ENCODE data around the gene RAB3C. TPM values are rescaled to one million over a fixed set of nuclear protein-coding genes. Genes with fewer than 3 reads are reported as not detected.
A peak's percentile ranks its signal among the peaks of the same experiment; 100 is the strongest.

RAB3C gene
- polyA plus RNA-seq, 1 donor (not counting 4 experiments of a cell fraction or from before 2014, with no cell fraction given): not detected

- dilution Hi-C loops (cut with MboI; ENCODE audit: extremely low pct_ligation_motif_present, low sequenced_read_pairs): no loop called here
- DNase-seq (ENCODE audit: low read depth, low spot score) (no peak), FAIRE-seq (peak; percentile 5)
- H3K36me3 ChIP-seq (ENCODE audit: control insufficient read depth in 2 of 2, extremely low read depth in 1 of 2, insufficient read depth in 2 of 2, low read length in 2 of 2): no peaks in the 10 kb centered on the region
- no peaks in the 10 kb centered on the region for H3K27me3 ChIP-seq (ENCODE audit: control insufficient read depth, extremely low read depth, insufficient read depth, low read length)
- no peak overlapping the region for H3K4me3 ChIP-seq (ENCODE audit: control insufficient read depth in 2 of 3, extremely low read depth in 1 of 3, insufficient read depth in 2 of 3, low read depth in 1 of 3, low read length in 3 of 3)
- H2AFZ ChIP-seq (ENCODE audit: control insufficient read depth, low read length): no peak overlapping the region
- TF ChIP-seq CTCF (optimal IDR thresholded peaks at IDR 0.05 in 1 of 3, IDR thresholded peaks at IDR 0.05 in 1 of 3, conservative IDR thresholded peaks at IDR 0.05 in 1 of 3; ENCODE audit: extremely low read depth in 1 of 3, insufficient read depth in 2 of 3, low read length in 3 of 3) (peak in 2 of 3 experiments; percentile 40 to 51), EZH2 (IDR thresholded peaks at IDR 0.05; ENCODE audit: low read length) (no peak)
- no peak overlapping the region for H3K4me2 ChIP-seq (ENCODE audit: control insufficient read depth, extremely low read depth, insufficient read depth, low read depth, low read length)
- H3K79me2 ChIP-seq (ENCODE audit: control insufficient read depth, insufficient read depth, low read length): no peaks in the 10 kb centered on the region
- H4K20me1 ChIP-seq (ENCODE audit: control insufficient read depth, extremely low read depth, insufficient read depth, low read length): no peaks in the 10 kb centered on the region
- H3K27ac ChIP-seq (ENCODE audit: control insufficient read depth, insufficient read depth, low read length): no peak overlapping the region
- no peaks in the 10 kb centered on the region for H3K9me1 ChIP-seq (ENCODE audit: control insufficient read depth, extremely low read depth, insufficient read depth, low read length)
- no peaks in the 10 kb centered on the region for H3K9me3 ChIP-seq (ENCODE audit: control insufficient read depth, low read depth, low read length)
- peaks cover 4% of the 10 kb centered on the region for H3K4me1 ChIP-seq (ENCODE audit: control insufficient read depth, extremely low read depth, insufficient read depth, low read length)
- no peak overlapping the region for H3K9ac ChIP-seq (ENCODE audit: control insufficient read depth, extremely low read depth, insufficient read depth, low read length)
Measured at GRCh38 chr5:58871648-58872242, 288.9 kb downstream of the RAB3C start.

DNA sequence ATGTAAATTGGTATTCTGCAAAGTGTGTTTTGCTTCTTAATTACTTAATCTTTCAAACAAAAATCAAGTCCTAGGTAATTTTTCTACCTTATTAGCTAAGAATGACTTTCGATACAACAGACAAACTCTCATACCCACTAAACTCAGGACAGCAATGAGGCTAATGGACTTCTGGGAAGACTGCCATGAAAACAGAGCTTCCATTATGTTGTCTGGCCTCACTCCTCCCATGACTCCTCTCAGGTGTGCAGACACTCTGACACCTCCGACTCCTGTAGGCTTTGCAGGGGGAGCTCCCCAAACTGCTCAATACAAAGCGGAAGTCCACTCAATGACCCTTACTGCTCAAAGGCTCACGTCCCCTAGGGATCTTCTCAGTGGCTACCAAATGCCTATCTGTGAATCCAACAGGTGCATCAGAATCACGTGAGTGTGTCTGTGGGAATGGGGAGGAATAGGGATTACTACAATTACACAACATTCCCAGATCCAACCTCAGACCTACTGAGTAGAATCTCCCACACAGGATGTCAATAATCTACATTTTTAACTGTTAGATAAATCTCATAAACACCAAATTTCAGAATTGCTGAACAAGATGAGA lies 289.9 kb downstream of the RAB3C start:
- dilution Hi-C loops (cut with MboI; ENCODE audit: extremely low pct_ligation_motif_present, low sequenced_read_pairs): no loop called here
- no peak overlapping the region for H3K4me3 ChIP-seq (ENCODE audit: control insufficient read depth in 2 of 3, extremely low read depth in 1 of 3, insufficient read depth in 2 of 3, low read depth in 1 of 3, low read length in 3 of 3)
- no peak overlapping the region for H2AFZ ChIP-seq (ENCODE audit: control insufficient read depth, low read length)
- H3K4me2 ChIP-seq (ENCODE audit: control insufficient read depth, extremely low read depth, insufficient read depth, low read depth, low read length): no peak overlapping the region
- H3K27me3 ChIP-seq (ENCODE audit: control insufficient read depth, extremely low read depth, insufficient read depth, low read length): no peaks in the 10 kb centered on the region
- H3K9ac ChIP-seq (ENCODE audit: control insufficient read depth, extremely low read depth, insufficient read depth, low read length): no peak overlapping the region
- no peak for DNase-seq (ENCODE audit: low read depth, low spot score)
- TF ChIP-seq EZH2 (IDR thresholded peaks at IDR 0.05; ENCODE audit: low read length): no peak
- TF ChIP-seq CTCF (optimal IDR thresholded peaks at IDR 0.05 in 1 of 3, IDR thresholded peaks at IDR 0.05 in 1 of 3, conservative IDR thresholded peaks at IDR 0.05 in 1 of 3; ENCODE audit: extremely low read depth in 1 of 3, insufficient read depth in 2 of 3, low read length in 3 of 3): no peak
- no peaks in the 10 kb centered on the region for H3K9me3 ChIP-seq (ENCODE audit: control insufficient read depth, low read depth, low read length)
- H3K4me1 ChIP-seq (ENCODE audit: control insufficient read depth, extremely low read depth, insufficient read depth, low read length): peaks cover 4% of the 10 kb centered on the region
- no peaks in the 10 kb centered on the region for H4K20me1 ChIP-seq (ENCODE audit: control insufficient read depth, extremely low read depth, insufficient read depth, low read length)
- H3K27ac ChIP-seq (ENCODE audit: control insufficient read depth, insufficient read depth, low read length): no peak overlapping the region
- no peak for FAIRE-seq
- no peaks in the 10 kb centered on the region for H3K36me3 ChIP-seq (ENCODE audit: control insufficient read depth in 2 of 2, extremely low read depth in 1 of 2, insufficient read depth in 2 of 2, low read length in 2 of 2)
- no peaks in the 10 kb centered on the region for H3K9me1 ChIP-seq (ENCODE audit: control insufficient read depth, extremely low read depth, insufficient read depth, low read length)
- H3K79me2 ChIP-seq (ENCODE audit: control insufficient read depth, insufficient read depth, low read length): no peaks in the 10 kb centered on the region
